ENCODE data around the gene IDH3B.

DNA sequence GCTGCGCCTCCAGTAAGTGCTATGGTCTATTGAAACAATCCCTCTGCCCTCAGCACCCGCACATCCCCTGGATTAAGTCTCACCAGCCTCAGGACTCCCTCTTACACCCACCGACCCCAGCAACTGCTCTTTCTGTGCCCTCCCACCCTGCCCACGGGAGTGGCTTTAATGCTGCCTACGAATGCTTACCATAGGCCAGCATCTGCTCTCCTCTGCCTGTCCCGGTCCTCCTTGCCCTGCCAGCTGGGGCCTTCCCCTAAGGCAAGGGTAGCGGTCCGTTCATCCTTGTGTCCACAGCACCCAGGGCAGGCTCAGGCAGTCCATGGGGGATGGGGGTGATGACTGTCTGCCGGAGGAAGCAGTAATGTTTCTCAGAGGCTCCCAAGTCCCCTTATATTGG lies 32.6 kb upstream of the IDH3B start:
- TF ChIP-seq POLR2A (IDR thresholded peaks at IDR 0.05), result no peak
- TF ChIP-seq, protein P1, sequence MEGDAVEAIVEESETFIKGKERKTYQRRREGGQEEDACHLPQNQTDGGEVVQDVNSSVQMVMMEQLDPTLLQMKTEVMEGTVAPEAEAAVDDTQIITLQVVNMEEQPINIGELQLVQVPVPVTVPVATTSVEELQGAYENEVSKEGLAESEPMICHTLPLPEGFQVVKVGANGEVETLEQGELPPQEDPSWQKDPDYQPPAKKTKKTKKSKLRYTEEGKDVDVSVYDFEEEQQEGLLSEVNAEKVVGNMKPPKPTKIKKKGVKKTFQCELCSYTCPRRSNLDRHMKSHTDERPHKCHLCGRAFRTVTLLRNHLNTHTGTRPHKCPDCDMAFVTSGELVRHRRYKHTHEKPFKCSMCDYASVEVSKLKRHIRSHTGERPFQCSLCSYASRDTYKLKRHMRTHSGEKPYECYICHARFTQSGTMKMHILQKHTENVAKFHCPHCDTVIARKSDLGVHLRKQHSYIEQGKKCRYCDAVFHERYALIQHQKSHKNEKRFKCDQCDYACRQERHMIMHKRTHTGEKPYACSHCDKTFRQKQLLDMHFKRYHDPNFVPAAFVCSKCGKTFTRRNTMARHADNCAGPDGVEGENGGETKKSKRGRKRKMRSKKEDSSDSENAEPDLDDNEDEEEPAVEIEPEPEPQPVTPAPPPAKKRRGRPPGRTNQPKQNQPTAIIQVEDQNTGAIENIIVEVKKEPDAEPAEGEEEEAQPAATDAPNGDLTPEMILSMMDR (IDR thresholded peaks at IDR 0.05), result no peak
